ENCODE data around the gene CES4A. TPM values are rescaled to one million over a fixed set of nuclear protein-coding genes. Genes with fewer than 3 reads are reported as not detected.
A peak's percentile ranks its signal among the peaks of the same experiment; 100 is the strongest.

The CES4A gene
- total and polyA plus RNA-seq, 2 of the 13 experiments (the other 11 are each of a cell fraction or from before 2014, with no cell fraction given), result 0.09 to 0.17 TPM

GRCh38 chr16:66961065-66961744, 27.2 kb upstream of the CES4A start, which contains the start of gene CES3 (continued):
- no peak for TF ChIP-seq ZBTB46 (CRISPR knock-in tag; IDR thresholded peaks at IDR 0.05; ENCODE audit: borderline replicate concordance)
- no peak for TF ChIP-seq TFDP1 (CRISPR knock-in tag; IDR thresholded peaks at IDR 0.05; ENCODE audit: borderline replicate concordance)
- TF ChIP-seq TCF12 (IDR thresholded peaks at IDR 0.05), result no peak
- 0 out of 2 replicates have a peak, but pooled peaks have one; percentile 48 for TF ChIP-seq TCF12 (CRISPR knock-in tag; IDR thresholded peaks at IDR 0.05)
- TF ChIP-seq ZNF614 (CRISPR knock-in tag; IDR thresholded peaks at IDR 0.05; ENCODE audit: borderline replicate concordance), result peak; percentile 69; the same call in 1 of the 2 replicates
- no peak for TF ChIP-seq RBM22 (optimal IDR thresholded peaks at IDR 0.05; ENCODE audit: low read length)
- no peak for TF ChIP-seq REST (IDR thresholded peaks at IDR 0.05; ENCODE audit: borderline replicate concordance in 1 of 2, low read depth in 1 of 2, low read length in 2 of 2)
- no peak for TF ChIP-seq EP300 (IDR thresholded peaks at IDR 0.05; ENCODE audit: low read depth in 2 of 2, low read length in 2 of 2)
- TF ChIP-seq EP300 (CRISPR knock-in tag; IDR thresholded peaks at IDR 0.05; ENCODE audit: borderline replicate concordance), result no peak
- TF ChIP-seq ZNF33B (CRISPR knock-in tag; IDR thresholded peaks at IDR 0.05), result 0 out of 2 replicates have a peak, but pooled peaks have one; percentile 66
- no peak for TF ChIP-seq ZNF484 (CRISPR knock-in tag; IDR thresholded peaks at IDR 0.05; ENCODE audit: borderline replicate concordance, low read depth)
- TF ChIP-seq RFXAP (CRISPR knock-in tag; IDR thresholded peaks at IDR 0.05; ENCODE audit: borderline replicate concordance), result no peak
- no peak for TF ChIP-seq CREB1 (IDR thresholded peaks at IDR 0.05)
- no peak for TF ChIP-seq CREB1 (CRISPR knock-in tag; IDR thresholded peaks at IDR 0.05)
- TF ChIP-seq ZNF563 (CRISPR knock-in tag; IDR thresholded peaks at IDR 0.05), result 0 out of 2 replicates have a peak, but pooled peaks have one; percentile 27
- TF ChIP-seq ZNF235 (CRISPR knock-in tag; IDR thresholded peaks at IDR 0.05; ENCODE audit: borderline replicate concordance), result no peak
- TF ChIP-seq, protein P1, sequence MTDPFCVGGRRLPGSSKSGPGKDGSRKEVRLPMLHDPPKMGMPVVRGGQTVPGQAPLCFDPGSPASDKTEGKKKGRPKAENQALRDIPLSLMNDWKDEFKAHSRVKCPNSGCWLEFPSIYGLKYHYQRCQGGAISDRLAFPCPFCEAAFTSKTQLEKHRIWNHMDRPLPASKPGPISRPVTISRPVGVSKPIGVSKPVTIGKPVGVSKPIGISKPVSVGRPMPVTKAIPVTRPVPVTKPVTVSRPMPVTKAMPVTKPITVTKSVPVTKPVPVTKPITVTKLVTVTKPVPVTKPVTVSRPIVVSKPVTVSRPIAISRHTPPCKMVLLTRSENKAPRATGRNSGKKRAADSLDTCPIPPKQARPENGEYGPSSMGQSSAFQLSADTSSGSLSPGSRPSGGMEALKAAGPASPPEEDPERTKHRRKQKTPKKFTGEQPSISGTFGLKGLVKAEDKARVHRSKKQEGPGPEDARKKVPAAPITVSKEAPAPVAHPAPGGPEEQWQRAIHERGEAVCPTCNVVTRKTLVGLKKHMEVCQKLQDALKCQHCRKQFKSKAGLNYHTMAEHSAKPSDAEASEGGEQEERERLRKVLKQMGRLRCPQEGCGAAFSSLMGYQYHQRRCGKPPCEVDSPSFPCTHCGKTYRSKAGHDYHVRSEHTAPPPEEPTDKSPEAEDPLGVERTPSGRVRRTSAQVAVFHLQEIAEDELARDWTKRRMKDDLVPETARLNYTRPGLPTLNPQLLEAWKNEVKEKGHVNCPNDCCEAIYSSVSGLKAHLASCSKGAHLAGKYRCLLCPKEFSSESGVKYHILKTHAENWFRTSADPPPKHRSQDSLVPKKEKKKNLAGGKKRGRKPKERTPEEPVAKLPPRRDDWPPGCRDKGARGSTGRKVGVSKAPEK (CRISPR knock-in tag; IDR thresholded peaks at IDR 0.05; ENCODE audit: borderline replicate concordance), result peak; percentile 75; the same call in 1 of the 2 replicates
- no peak for TF ChIP-seq MED8 (CRISPR knock-in tag; IDR thresholded peaks at IDR 0.05; ENCODE audit: insufficient replicate concordance)
